ENCODE data around the gene ARHGAP24.

GRCh38 chr4:85509882-85510631 is 35.1 kb downstream of the ARHGAP24 start:
- TF ChIP-seq CTCF (IDR thresholded peaks at IDR 0.05) (no peak), POLR2A (IDR thresholded peaks at IDR 0.05) (no peak)
